Bladder microvascular endothelial cell (primary cell): ENCODE data around the gene FANCF. TPM values are rescaled to one million over a fixed set of nuclear protein-coding genes. Genes with fewer than 3 reads are reported as not detected.

Experiments used
- total RNA-seq: library from RNA; depleted of rRNA; stranded (reverse); fragments of >200 nt; gene quantifications from 2 replicates; pipeline ENCODE4 v1.2.3, GENCODE V29; 2014

The FANCF gene
- total RNA-seq: 7.2 and 7.3 TPM in 2 replicates

GRCh38 chr11:22625448-22626287, at the start of gene FANCF:
Gene FANCF (minus strand): TSS chr11:22625823. CDS start chr11:22625810, 13 bp downstream.

GRCh38 chr11:22666325-22666687, 40.7 kb upstream of the FANCF start, which contains the start of gene GAS2:
Gene GAS2 (plus strand): TSS chr11:22666611. CDS start chr11:22674870, 8,259 bp downstream.

Other genes starting within 250 kb of the FANCF start
- 0.97 and 1.8 TPM in 2 replicates for gene GAS2, start 40.8 kb upstream of the FANCF start, total RNA-seq
- gene SVIP, start 204.0 kb upstream of the FANCF start, total RNA-seq: 10.0 and 16.5 TPM in 2 replicates
- not detected in 2 replicates for gene CCDC179, start 234.7 kb upstream of the FANCF start, total RNA-seq